Naive thymus-derived CD8-positive, alpha-beta T cell (primary cell): ENCODE measurements around the gene FN1. TPM values are rescaled to one million over a fixed set of nuclear protein-coding genes. Genes with fewer than 3 reads are reported as not detected.

Experiments
- polyA plus RNA-seq, 3 donors: library from polyadenylated mRNA; unstranded; fragments of 300-500 nt; fragmentation: Illumina TruSeq; gene quantifications; one replicate each; pipeline ENCODE4 v1.2.3, GENCODE V29; 2021
- total RNA-seq, 8 experiments: library from RNA in 2 of 8; stranded (reverse) in 2 of 8; gene quantifications; one replicate each; pipeline ENCODE4 v1.2.3 and lab custom pipeline; 2021 to 2026

Gene FN1
- total and polyA plus RNA-seq, 5 experiments from 2014 or later = 0.05 to 1.3 (median 0.63) TPM; not detected in 1

Other genes starting within 250 kb of the FN1 start
- 100 to 1,000 TPM in 1 of 2 experiments, 10 to 100 TPM in 1; 94.7 to 102 TPM for gene ATIC, start 124.0 kb downstream of the FN1 start, total RNA-seq
- 100 to 1,000 TPM; 159 to 184 (median 184) TPM for gene ATIC, start 124.0 kb downstream of the FN1 start, polyA plus RNA-seq